Body of pancreas (tissue), 4 donors: Measurements from ENCODE around the gene RGS11.

ENCODE experiments used
- POLR2A ChIP-seq, 3 donors: fragments of 450-650 bp; IDR thresholded peaks; one replicate each; pipeline ENCODE4 v1.6.1; 2016; ENCODE audit warnings: antibody characterized with exemption in 3 of 3, mild to moderate bottlenecking in 2 of 3
- TF ChIP-seq, protein P1 (sequence below), 7 experiments: fragments of 450-650 bp in 4 of 7; fragments of 200-600 bp in 3 of 7; sonication (generic) in 3 of 7; IDR thresholded peaks; one replicate each; pipeline ENCODE4 v1.5.1; 2016 to 2019; ENCODE audit warnings: antibody characterized with exemption in 7 of 7

DNA sequence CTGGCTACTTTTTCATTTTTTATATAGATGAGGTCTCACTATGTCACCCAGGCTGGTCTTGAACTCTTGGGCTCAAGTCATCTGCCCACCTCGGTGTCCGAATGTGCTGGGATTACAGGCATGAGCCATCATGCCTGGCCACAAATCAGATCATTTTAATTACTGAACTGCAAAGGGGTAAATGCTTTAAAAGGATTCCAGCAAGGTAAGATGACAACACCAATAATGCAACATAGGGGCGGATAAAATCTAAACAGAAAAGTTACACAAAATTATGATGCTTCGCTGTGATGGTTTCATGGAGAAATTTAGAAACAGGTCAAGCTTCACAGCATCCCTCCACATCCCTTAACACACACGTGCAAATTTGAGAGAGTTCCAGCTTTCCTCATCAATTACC, 44.5 kb upstream of the RGS11 start:
- TF ChIP-seq, protein P1, sequence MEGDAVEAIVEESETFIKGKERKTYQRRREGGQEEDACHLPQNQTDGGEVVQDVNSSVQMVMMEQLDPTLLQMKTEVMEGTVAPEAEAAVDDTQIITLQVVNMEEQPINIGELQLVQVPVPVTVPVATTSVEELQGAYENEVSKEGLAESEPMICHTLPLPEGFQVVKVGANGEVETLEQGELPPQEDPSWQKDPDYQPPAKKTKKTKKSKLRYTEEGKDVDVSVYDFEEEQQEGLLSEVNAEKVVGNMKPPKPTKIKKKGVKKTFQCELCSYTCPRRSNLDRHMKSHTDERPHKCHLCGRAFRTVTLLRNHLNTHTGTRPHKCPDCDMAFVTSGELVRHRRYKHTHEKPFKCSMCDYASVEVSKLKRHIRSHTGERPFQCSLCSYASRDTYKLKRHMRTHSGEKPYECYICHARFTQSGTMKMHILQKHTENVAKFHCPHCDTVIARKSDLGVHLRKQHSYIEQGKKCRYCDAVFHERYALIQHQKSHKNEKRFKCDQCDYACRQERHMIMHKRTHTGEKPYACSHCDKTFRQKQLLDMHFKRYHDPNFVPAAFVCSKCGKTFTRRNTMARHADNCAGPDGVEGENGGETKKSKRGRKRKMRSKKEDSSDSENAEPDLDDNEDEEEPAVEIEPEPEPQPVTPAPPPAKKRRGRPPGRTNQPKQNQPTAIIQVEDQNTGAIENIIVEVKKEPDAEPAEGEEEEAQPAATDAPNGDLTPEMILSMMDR (IDR thresholded peaks at IDR 0.05) = no peak
- TF ChIP-seq POLR2A (IDR thresholded peaks at IDR 0.05) = no peak
